NCI-H1694 (cell line): ENCODE results near the gene KANK3.
"Not testable (repeated sequence)": the region's sequence is repeated elsewhere in the genome, so short reads cannot be mapped to it uniquely, and the experiment has no call there.

Source experiments
- DNase-seq: peaks from one replicate; lab custom pipeline; 2025; lab: John Stamatoyannopoulos, UW

Gene KANK3

GRCh38 chr19:8337728-8338127 lies 5.3 kb downstream of the KANK3 start:
- no peak for DNase-seq

DNA sequence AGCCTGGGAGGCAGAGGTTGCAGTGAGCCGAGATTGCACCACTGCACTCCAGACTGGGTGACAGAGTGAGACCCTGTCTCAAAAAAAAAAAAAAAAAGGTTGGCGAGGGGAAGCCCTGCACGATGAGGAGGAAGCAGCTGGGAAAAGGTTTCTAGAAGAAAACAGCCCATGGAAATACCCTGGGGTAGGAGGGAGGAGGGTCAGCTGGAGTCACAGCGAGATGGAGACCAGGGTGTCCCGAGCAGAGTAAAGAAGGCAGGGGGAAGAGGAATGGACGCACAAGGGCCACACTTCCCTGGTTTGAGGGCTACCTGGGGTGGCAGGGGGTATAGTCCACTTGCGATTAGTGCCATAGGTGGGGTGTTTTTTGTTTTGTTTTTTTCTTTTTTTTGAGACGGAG lies 6.4 kb downstream of the KANK3 start:
- DNase-seq = no peak

GRCh38 chr19:8336072-8336569 lies 6.9 kb downstream of the KANK3 start:
- no peak for DNase-seq

DNA sequence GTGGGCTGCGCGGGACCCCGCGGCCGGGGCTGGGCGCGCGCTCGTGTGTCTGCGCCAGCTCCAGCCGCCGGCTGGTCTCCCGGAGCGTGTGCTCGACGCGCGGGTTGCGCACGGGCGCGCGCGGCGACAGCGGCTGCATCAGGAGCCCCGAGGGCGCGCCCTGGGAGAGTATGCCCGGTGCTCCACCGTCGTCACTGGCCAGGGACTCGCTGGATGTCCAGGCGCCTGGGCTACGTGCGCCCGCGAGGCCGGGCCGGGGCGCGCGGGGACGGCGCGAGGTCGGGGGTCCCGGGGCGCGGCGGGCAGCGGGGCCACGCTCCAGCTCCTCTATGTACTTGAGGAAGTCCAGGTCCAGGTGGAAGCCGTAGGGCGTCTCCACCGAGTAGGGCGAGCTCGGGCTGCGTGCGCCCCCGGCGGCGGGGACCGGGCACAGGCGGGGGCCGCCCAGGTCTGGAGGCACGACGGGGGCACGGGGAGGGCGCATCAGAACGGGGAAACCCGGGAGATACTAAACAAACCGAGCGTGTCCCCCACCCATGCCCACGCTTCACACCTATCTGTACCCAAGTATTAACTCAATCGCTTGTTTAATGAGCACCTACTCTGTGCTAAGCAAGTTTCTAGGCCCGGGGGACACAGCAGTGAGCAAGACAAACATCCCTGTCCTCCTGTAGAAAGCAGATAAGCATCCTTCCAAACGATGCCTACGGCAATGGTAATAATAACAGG lies 7.6 kb downstream of the KANK3 start:
- DNase-seq = no peak

DNA sequence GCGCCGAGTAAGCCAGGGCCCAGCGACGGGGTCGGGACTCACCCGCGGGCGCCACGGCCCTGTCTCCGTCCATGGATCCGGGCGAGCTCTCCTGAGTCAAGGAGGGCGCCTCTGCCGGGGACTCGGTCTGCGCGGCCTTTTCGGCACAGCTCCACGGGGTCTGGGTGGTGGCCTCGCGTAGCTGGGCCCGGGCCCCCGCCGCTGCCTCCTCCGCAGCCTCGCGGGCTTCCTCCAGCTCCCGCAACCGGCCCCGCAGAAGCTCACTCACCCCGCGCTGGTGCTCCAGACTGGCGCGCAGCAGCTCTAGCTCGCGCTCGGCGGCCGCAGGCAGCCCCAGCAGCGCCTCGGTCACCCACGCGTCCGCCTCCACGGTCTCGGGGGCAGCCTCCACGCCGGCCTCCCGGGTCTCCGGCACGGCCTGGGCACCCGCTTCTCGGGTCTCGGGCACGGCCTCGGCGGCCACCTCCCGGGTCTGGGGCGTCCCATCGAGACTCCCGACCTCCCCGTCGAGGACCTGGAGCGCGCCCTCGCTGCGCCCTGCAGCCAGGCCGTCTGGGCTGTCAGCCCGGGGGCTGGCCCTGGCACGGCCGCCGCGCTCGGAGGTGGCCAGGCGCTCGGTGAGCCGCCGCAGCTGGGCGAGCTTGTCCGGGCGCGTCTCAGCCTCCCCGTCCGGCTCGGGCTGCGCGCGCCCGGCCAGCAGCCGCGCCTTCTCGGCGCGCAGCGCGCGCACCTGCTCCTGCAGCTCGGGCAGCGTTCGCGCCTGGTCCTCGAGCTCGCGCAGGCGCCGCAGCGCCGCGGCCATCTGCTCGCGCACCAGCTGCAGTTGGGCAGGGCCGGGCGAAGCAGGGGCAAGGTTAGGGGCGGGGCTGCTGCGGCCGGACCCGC lies 8.4 kb downstream of the KANK3 start:
- DNase-seq = no peak

DNA sequence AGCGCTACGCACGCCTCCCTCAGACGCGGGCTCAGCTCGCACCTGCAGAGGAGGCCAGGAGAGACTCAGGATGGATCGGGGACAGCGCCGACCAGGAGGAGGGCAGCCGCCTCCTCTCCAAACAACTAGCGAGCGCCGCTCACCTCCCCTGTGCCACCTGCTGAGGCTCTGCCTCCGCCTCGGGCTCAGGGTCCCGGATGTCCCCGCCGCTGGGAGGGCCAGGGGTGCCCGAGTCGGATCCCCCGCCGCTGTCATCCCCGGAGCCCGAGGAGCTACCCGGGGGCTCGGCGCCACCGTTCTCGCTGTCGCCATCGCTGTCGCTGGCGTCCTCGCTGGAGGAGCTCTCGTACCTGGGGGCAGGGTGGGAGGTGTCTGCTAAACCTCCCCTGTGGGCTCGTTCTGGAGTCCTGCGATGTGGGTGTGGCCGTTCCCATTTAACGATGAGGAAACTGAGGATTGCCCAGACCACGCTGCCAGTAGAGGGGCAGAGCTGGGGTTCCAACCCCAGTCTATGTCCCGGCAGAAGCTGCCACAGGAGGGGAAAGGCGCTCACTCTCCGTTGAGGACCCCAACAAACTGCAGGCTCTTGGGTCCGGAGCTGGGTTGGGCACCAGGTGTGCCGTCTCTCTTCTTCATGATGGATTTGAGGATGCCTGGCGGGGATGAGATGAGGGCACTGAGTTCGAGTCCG lies 9.2 kb downstream of the KANK3 start:
- DNase-seq = no peak

- no peak for DNase-seq
Observed at GRCh38 chr19:8332976-8333766, 9.9 kb downstream of the KANK3 start.

GRCh38 chr19:8331263-8331845 lies 11.7 kb downstream of the KANK3 start:
- no peak for DNase-seq

DNA sequence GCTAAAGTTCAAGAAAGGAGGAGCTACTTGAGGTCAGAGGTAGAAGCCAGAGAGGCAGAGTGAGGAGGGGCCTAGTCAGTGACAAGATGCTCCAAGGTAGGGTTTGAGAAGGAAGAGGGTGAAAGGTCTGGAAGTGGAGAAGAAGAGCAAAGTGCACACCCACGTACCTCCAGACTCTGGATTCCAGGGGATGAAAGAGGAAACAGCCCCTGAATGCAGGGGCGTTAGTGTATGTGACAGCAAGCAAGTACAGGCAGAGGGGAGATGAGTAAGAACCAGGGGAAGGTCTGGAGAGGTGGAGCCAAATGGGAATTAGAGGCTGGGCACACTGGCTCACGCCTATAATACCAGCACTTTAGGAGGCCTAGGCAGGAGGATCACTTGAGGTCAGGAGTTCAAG lies 13.1 kb downstream of the KANK3 start:
- no peak for DNase-seq

GRCh38 chr19:8325454-8325853 lies 17.6 kb downstream of the KANK3 start:
- no peak for DNase-seq

DNA sequence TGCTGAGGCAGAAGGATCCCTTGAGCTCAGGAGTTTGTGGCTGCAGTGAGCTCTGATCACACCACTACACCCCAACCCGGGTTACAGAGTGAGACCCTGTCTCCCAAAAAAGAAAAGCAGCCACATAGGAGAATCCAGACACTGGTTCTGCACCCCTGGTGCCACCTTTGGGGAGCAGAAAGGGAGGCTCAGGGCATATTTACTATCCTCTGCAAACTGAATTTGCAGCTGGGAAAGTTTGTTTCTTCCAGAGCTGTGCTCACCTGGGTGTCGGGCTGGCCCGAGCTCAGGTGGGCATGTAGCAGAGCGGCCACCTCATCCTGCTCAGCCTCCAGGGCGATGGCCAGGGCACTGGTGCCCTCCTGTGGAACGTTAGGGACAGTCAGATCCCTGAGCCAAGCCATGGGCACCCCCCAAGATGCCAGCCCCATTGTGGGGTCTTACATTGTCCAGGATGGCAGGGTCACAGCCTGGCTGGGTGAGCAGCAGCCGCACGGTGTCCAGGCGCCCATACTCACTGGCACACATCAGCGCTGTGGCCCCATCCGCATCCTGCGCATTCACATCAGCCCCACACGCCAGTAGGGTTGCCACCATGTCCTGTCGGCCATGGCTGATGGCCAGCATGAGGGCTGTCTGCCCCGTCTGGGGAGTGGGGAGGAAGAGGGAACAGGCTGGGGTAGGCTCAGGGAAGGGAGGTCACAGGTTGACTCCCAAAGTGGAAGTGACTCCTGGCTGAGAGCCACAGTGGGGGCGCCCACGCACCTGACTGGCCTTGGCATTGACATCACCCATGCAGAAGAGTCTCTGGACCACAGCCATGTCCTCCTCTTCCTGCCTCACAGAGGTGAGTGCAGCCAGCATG lies 18.6 kb downstream of the KANK3 start:
- DNase-seq = no peak

DNA sequence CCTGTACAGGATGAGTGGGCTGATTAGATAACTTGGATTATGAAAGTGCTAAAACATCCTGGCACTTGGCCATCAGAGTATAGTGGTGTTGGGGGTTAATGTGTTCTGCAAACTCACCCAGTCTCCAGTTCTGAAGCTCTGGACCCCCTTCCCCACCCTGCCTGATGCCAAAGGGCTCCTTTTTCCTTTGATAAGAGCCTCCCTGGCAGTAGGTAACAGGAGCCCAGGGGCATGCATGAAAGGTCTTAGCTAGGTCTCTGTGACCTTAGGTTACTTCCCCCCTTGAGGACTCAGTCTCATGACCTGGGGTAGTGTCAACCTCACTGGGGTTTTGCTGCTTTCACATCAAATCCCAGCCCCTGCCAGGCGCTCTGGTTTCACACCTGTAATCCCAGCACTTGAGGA lies 19.3 kb downstream of the KANK3 start:
- no peak for DNase-seq

GRCh38 chr19:8322638-8322997 lies 20.4 kb downstream of the KANK3 start:
- no peak for DNase-seq

DNA sequence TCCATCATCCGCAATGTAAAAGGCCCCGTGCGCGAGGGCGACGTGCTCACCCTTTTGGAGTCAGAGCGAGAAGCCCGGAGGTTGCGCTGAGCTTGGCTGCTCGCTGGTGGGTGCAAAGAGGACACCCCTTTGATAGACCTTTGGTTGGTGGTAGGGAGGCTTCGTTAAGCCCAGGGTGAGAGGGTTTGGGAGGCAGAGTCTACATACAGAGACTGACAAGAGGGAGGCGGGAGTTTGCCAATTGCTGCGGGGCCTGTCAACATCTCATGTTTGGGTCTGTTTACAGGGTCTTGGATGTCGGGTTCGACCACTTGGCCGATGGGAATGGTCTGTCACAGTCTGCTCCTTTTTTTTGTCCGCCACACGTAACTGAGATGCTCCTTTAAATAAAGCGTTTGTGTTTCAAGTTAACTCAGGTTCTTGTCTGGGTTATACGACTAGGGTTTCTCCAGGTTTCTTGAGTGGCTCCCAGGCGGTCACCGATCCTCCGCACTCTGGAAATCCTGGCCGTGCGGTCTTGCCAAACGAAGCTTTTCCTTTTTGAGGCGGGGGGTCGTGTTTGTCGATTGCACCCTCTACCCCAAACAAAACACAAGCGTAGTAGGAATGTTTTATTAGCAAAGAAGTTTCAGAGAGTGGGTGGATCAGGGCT lies 20.9 kb downstream of the KANK3 start:
- DNase-seq = no peak

- peak; percentile 88 for DNase-seq
Observed at GRCh38 chr19:8321067-8321985, 21.7 kb downstream of the KANK3 start, which contains the start of the genes NDUFA7 and RPS28. TSS of gene NDUFA7 (minus strand) at chr19:8321375. CDS start at chr19:8321358, 17 bp downstream. TSS of gene RPS28 (plus strand) at chr19:8321496. CDS start at chr19:8321531, 35 bp downstream.

GRCh38 chr19:8320564-8321066 lies 22.4 kb downstream of the KANK3 start:
- no peak for DNase-seq

DNA sequence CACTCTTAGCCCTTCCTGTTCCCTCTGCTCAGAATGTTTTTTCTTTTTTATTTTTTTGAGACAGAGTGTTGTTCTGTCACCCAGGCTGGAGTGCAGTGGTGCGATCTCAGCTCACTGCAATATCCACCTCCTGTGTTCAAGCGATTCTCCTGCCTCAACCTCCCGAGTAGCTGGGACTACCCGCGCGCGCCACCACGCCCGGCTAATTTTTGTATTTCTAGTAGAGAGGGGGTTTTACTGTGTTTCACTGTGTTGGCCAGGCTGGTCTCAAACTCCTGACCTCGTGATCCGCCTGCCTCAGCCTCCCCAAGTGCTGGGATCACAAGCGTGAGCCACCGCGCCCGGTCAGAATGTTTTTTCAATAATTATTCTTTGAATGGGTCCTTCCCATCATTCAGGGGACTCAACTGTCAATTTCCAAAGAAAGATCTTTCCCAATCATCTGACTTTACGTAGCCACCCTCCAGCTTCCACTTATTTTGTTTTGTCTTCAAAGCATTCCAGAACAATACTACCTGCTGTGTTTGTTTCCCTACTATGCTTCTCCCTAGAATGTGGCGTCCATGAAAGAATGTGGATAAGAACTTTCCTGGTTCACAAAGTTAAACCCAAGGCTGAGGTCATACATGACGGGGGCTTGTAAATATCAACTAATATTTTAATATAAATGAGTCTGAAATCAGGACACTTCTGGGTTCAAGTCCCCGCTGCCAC lies 23.1 kb downstream of the KANK3 start:
- no peak for DNase-seq

DNA sequence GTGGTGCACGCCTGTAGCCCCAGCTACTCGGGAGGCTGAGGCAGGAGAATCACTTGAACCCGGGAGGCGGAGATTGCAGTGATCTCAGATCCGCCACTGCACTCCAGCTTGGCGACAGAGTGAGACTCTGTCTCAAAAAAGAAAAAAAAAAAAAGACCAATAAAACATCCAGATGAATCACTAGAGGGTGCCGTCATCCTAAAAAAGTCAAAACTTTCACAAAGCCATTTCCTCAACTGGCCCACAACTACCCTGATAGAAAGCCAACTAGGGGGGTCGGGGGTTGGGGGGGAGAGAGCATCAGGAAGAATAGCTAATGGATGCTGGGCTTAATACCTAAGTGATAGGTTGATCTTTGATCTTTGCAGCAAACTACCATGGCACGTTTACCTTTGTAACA lies 24.2 kb downstream of the KANK3 start:
- DNase-seq = not testable (repeated sequence)
